ENCODE data around the gene DNASE1L2.

DNASE1L2 gene

DNA sequence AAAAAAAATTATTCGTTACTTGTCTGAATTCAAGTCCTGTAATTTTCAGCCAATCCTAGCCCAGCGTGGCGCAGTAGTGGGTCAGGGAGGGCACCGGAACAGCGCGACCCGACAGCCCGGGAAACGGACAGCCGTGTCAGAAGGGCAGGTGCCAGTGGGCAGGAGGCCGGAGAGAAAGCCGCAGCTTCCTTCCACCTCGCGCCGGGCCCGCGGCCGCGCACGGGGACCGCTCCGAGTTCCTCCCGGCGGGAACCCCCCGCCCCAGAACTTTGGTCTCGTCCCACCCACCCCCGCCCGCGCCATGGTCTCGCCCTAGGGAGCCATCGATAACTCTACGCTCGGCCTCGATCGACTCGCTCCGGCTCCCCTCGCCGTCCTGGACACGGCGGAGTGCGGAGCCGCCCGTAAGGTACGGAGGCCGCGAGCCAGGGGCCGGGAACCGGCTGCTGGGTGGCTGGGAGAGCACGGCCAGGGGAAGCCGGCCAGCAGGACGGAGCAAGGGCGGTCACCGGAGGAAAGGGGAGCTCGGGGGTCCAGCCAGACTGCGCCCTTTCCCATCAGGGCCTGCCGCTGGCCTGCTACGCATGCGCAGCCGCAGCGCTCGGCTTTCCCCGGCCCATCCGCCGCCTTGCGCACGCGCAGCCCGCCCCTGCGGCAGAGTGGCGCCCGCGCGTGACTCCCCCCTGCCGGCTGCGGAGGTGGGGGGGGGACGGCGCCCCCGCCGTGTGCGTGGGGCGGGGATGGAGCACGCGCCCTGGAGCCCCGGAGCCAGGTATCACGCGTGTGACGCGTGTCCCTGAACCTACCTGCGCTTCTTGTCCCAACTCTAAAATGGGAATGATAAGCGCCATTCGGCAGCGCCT lies 30.9 kb upstream of the DNASE1L2 start, which contains the start of gene MLST8 (continued):
- TF ChIP-seq, protein P1, sequence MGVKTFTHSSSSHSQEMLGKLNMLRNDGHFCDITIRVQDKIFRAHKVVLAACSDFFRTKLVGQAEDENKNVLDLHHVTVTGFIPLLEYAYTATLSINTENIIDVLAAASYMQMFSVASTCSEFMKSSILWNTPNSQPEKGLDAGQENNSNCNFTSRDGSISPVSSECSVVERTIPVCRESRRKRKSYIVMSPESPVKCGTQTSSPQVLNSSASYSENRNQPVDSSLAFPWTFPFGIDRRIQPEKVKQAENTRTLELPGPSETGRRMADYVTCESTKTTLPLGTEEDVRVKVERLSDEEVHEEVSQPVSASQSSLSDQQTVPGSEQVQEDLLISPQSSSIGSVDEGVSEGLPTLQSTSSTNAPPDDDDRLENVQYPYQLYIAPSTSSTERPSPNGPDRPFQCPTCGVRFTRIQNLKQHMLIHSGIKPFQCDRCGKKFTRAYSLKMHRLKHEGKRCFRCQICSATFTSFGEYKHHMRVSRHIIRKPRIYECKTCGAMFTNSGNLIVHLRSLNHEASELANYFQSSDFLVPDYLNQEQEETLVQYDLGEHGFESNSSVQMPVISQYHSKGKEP (tag by site-specific recombination; IDR thresholded peaks at IDR 0.05) = no peak
- TF ChIP-seq, protein P2, sequence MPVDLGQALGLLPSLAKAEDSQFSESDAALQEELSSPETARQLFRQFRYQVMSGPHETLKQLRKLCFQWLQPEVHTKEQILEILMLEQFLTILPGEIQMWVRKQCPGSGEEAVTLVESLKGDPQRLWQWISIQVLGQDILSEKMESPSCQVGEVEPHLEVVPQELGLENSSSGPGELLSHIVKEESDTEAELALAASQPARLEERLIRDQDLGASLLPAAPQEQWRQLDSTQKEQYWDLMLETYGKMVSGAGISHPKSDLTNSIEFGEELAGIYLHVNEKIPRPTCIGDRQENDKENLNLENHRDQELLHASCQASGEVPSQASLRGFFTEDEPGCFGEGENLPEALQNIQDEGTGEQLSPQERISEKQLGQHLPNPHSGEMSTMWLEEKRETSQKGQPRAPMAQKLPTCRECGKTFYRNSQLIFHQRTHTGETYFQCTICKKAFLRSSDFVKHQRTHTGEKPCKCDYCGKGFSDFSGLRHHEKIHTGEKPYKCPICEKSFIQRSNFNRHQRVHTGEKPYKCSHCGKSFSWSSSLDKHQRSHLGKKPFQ (tag by site-specific recombination; IDR thresholded peaks at IDR 0.05) = no peak
- TF ChIP-seq ZNF341 (tag by site-specific recombination; IDR thresholded peaks at IDR 0.05; ENCODE audit: low read depth) (peak; percentile 99), ZNF768 (tag by site-specific recombination; IDR thresholded peaks at IDR 0.05) (no peak), SCRT2 (tag by site-specific recombination; IDR thresholded peaks at IDR 0.05) (no peak), ZBTB48 (tag by site-specific recombination; IDR thresholded peaks at IDR 0.05) (no peak), ZNF76 (tag by site-specific recombination; IDR thresholded peaks at IDR 0.05; ENCODE audit: borderline replicate concordance, low read depth) (peak; percentile 85), ZBTB17 (tag by site-specific recombination; IDR thresholded peaks at IDR 0.05) (peak; percentile 100), ZNF560 (tag by site-specific recombination; IDR thresholded peaks at IDR 0.05; ENCODE audit: borderline replicate concordance) (no peak), ZNF146 (tag by site-specific recombination; IDR thresholded peaks at IDR 0.05) (no peak), ZFP3 (tag by site-specific recombination; IDR thresholded peaks at IDR 0.05; ENCODE audit: low read depth) (no peak), ZNF292 (tag by site-specific recombination; IDR thresholded peaks at IDR 0.05; ENCODE audit: borderline replicate concordance, low read depth) (no peak), ZNF10 (tag by site-specific recombination; IDR thresholded peaks at IDR 0.05) (peak; percentile 31; the same call in 1 of the 2 replicates), ZSCAN30 (tag by site-specific recombination; IDR thresholded peaks at IDR 0.05) (peak; percentile 60; the same call in 1 of the 2 replicates), ZNF112 (tag by site-specific recombination; IDR thresholded peaks at IDR 0.05) (no peak), ZNF132 (tag by site-specific recombination; IDR thresholded peaks at IDR 0.05; ENCODE audit: borderline replicate concordance) (no peak), GLI4 (tag by site-specific recombination; IDR thresholded peaks at IDR 0.05) (no peak), ZNF16 (tag by site-specific recombination; IDR thresholded peaks at IDR 0.05; ENCODE audit: low read depth) (no peak)
- TF ChIP-seq, protein P3, sequence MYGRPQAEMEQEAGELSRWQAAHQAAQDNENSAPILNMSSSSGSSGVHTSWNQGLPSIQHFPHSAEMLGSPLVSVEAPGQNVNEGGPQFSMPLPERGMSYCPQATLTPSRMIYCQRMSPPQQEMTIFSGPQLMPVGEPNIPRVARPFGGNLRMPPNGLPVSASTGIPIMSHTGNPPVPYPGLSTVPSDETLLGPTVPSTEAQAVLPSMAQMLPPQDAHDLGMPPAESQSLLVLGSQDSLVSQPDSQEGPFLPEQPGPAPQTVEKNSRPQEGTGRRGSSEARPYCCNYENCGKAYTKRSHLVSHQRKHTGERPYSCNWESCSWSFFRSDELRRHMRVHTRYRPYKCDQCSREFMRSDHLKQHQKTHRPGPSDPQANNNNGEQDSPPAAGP (tag by site-specific recombination; IDR thresholded peaks at IDR 0.05) = peak; percentile 88
- TF ChIP-seq, protein P4, sequence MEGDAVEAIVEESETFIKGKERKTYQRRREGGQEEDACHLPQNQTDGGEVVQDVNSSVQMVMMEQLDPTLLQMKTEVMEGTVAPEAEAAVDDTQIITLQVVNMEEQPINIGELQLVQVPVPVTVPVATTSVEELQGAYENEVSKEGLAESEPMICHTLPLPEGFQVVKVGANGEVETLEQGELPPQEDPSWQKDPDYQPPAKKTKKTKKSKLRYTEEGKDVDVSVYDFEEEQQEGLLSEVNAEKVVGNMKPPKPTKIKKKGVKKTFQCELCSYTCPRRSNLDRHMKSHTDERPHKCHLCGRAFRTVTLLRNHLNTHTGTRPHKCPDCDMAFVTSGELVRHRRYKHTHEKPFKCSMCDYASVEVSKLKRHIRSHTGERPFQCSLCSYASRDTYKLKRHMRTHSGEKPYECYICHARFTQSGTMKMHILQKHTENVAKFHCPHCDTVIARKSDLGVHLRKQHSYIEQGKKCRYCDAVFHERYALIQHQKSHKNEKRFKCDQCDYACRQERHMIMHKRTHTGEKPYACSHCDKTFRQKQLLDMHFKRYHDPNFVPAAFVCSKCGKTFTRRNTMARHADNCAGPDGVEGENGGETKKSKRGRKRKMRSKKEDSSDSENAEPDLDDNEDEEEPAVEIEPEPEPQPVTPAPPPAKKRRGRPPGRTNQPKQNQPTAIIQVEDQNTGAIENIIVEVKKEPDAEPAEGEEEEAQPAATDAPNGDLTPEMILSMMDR (tag by site-specific recombination; IDR thresholded peaks at IDR 0.05) = no peak; the same call in 1 of the 2 replicates
- TF ChIP-seq, protein P5, sequence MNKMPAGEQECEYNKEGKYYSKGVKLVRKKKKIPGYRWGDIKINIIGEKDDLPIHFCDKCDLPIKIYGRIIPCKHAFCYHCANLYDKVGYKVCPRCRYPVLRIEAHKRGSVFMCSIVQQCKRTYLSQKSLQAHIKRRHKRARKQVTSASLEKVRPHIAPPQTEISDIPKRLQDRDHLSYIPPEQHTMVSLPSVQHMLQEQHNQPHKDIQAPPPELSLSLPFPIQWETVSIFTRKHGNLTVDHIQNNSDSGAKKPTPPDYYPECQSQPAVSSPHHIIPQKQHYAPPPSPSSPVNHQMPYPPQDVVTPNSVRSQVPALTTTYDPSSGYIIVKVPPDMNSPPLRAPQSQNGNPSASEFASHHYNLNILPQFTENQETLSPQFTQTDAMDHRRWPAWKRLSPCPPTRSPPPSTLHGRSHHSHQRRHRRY (tag by site-specific recombination; IDR thresholded peaks at IDR 0.05) = no peak
- TF ChIP-seq, protein P6, sequence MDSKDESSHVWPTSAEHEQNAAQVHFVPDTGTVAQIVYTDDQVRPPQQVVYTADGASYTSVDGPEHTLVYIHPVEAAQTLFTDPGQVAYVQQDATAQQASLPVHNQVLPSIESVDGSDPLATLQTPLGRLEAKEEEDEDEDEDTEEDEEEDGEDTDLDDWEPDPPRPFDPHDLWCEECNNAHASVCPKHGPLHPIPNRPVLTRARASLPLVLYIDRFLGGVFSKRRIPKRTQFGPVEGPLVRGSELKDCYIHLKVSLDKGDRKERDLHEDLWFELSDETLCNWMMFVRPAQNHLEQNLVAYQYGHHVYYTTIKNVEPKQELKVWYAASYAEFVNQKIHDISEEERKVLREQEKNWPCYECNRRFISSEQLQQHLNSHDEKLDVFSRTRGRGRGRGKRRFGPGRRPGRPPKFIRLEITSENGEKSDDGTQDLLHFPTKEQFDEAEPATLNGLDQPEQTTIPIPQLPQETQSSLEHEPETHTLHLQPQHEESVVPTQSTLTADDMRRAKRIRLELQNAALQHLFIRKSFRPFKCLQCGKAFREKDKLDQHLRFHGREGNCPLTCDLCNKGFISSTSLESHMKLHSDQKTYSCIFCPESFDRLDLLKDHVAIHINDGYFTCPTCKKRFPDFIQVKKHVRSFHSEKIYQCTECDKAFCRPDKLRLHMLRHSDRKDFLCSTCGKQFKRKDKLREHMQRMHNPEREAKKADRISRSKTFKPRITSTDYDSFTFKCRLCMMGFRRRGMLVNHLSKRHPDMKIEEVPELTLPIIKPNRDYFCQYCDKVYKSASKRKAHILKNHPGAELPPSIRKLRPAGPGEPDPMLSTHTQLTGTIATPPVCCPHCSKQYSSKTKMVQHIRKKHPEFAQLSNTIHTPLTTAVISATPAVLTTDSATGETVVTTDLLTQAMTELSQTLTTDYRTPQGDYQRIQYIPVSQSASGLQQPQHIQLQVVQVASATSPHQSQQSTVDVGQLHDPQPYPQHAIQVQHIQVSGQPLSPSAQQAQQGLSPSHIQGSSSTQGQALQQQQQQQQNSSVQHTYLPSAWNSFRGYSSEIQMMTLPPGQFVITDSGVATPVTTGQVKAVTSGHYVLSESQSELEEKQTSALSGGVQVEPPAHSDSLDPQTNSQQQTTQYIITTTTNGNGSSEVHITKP (tag by site-specific recombination; IDR thresholded peaks at IDR 0.05) = peak; percentile 99
- TF ChIP-seq, protein P7, sequence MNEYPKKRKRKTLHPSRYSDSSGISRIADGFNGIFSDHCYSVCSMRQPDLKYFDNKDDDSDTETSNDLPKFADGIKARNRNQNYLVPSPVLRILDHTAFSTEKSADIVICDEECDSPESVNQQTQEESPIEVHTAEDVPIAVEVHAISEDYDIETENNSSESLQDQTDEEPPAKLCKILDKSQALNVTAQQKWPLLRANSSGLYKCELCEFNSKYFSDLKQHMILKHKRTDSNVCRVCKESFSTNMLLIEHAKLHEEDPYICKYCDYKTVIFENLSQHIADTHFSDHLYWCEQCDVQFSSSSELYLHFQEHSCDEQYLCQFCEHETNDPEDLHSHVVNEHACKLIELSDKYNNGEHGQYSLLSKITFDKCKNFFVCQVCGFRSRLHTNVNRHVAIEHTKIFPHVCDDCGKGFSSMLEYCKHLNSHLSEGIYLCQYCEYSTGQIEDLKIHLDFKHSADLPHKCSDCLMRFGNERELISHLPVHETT (tag by site-specific recombination; IDR thresholded peaks at IDR 0.05) = peak; percentile 61
- TF ChIP-seq, protein P8, sequence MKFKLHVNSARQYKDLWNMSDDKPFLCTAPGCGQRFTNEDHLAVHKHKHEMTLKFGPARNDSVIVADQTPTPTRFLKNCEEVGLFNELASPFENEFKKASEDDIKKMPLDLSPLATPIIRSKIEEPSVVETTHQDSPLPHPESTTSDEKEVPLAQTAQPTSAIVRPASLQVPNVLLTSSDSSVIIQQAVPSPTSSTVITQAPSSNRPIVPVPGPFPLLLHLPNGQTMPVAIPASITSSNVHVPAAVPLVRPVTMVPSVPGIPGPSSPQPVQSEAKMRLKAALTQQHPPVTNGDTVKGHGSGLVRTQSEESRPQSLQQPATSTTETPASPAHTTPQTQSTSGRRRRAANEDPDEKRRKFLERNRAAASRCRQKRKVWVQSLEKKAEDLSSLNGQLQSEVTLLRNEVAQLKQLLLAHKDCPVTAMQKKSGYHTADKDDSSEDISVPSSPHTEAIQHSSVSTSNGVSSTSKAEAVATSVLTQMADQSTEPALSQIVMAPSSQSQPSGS (tag by site-specific recombination; IDR thresholded peaks at IDR 0.05; ENCODE audit: low read depth) = no peak

Measured in HEK293 (cell line).